ENCODE data around the gene LRPPRC. TPM values are rescaled to one million over a fixed set of nuclear protein-coding genes. Genes with fewer than 3 reads are reported as not detected.
"Not testable (repeated sequence)": the region's sequence is repeated elsewhere in the genome, so short reads cannot be mapped to it uniquely, and the experiment has no call there.

Gene LRPPRC
- total RNA-seq, 1 donor from 2014 or later: 106 TPM

- FAIRE-seq (no peak), DNase-seq (ENCODE audit: low spot score in 2 of 2) (no peak)
Measured at GRCh38 chr2:43925431-43925830, 70.4 kb downstream of the LRPPRC start.

- FAIRE-seq (peak; percentile 28), DNase-seq (ENCODE audit: low spot score in 2 of 2) (no peak)
Measured at GRCh38 chr2:43924463-43924862, 71.3 kb downstream of the LRPPRC start.

- not testable (repeated sequence) for FAIRE-seq; DNase-seq (ENCODE audit: low spot score in 2 of 2)
Measured at GRCh38 chr2:43911136-43911790, 84.5 kb downstream of the LRPPRC start.

- FAIRE-seq (no peak), DNase-seq (ENCODE audit: low spot score in 2 of 2) (no peak)
Measured at GRCh38 chr2:43906448-43907109, 89.2 kb downstream of the LRPPRC start.

- FAIRE-seq (no peak), DNase-seq (ENCODE audit: low spot score in 2 of 2) (no peak)
Measured at GRCh38 chr2:43905871-43906270, 89.9 kb downstream of the LRPPRC start.

- no peak for FAIRE-seq
- no peak for DNase-seq (ENCODE audit: low spot score in 2 of 2)
Measured at GRCh38 chr2:43905371-43905803, 90.4 kb downstream of the LRPPRC start.

- no peak for DNase-seq (ENCODE audit: low spot score in 2 of 2)
- FAIRE-seq: no peak
Measured at GRCh38 chr2:43899589-43899988, 96.2 kb downstream of the LRPPRC start.

GRCh38 chr2:43898838-43899346 lies 96.9 kb downstream of the LRPPRC start:
- no peak for FAIRE-seq
- no peak for DNase-seq (ENCODE audit: low spot score in 2 of 2)

- DNase-seq (ENCODE audit: low spot score in 2 of 2) (no peak), FAIRE-seq (no peak)
Measured at GRCh38 chr2:43898134-43898837, 97.5 kb downstream of the LRPPRC start.

- FAIRE-seq (no peak), DNase-seq (ENCODE audit: low spot score in 2 of 2) (no peak)
Measured at GRCh38 chr2:43897492-43897891, 98.3 kb downstream of the LRPPRC start.

- FAIRE-seq (no peak), DNase-seq (ENCODE audit: low spot score in 2 of 2) (no peak)
Measured at GRCh38 chr2:43896906-43897305, 98.9 kb downstream of the LRPPRC start.

GRCh38 chr2:43894743-43895142 lies 101.0 kb downstream of the LRPPRC start:
- FAIRE-seq (no peak), DNase-seq (ENCODE audit: low spot score in 2 of 2) (no peak)

GRCh38 chr2:43890855-43891254 lies 104.9 kb downstream of the LRPPRC start:
- DNase-seq (ENCODE audit: low spot score in 2 of 2): no peak
- no peak for FAIRE-seq

GRCh38 chr2:43889416-43889815 lies 106.4 kb downstream of the LRPPRC start:
- FAIRE-seq: no peak
- DNase-seq (ENCODE audit: low spot score in 2 of 2): no peak

- FAIRE-seq (no peak), DNase-seq (ENCODE audit: low spot score in 2 of 2) (no peak)
Measured at GRCh38 chr2:43887176-43887575, 108.6 kb downstream of the LRPPRC start.

- DNase-seq (ENCODE audit: low spot score in 2 of 2): no peak
- no peak for FAIRE-seq
Measured at GRCh38 chr2:43885132-43885632, 110.6 kb downstream of the LRPPRC start.

- FAIRE-seq: no peak
- no peak for DNase-seq (ENCODE audit: low spot score in 2 of 2)
Measured at GRCh38 chr2:43884689-43885088, 111.1 kb downstream of the LRPPRC start.

- DNase-seq (ENCODE audit: low spot score in 2 of 2) (no peak), FAIRE-seq (no peak)
Measured at GRCh38 chr2:43882312-43882711, 113.5 kb downstream of the LRPPRC start.

- DNase-seq (ENCODE audit: low spot score in 2 of 2) (no peak), FAIRE-seq (no peak)
Measured at GRCh38 chr2:43880952-43881351, 114.8 kb downstream of the LRPPRC start.

GRCh38 chr2:43880471-43880870 lies 115.3 kb downstream of the LRPPRC start:
- no peak for FAIRE-seq

GRCh38 chr2:43879261-43879660 lies 116.5 kb downstream of the LRPPRC start:
- no peak for DNase-seq (ENCODE audit: low spot score in 2 of 2)

More at GRCh38 chr2:43880471-43880870, 115.3 kb downstream of the LRPPRC start:
- no peak for DNase-seq (ENCODE audit: low spot score in 2 of 2)

More at GRCh38 chr2:43879261-43879660, 116.5 kb downstream of the LRPPRC start:
- no peak for FAIRE-seq
